IPS DF 6.9 (cell line): ENCODE measurements around the gene B3GALT2.
"Not testable (repeated sequence)": the region's sequence is repeated elsewhere in the genome, so short reads cannot be mapped to it uniquely, and the experiment has no call there.

ENCODE experiments used
- DNase-seq: peaks from one replicate; pipeline ENCODE4 v3.0.0-alpha.2; 2013; ENCODE audit warnings: low read depth, low spot score
- H3K27ac ChIP-seq: one replicate; pipeline ENCODE4 v1.5.1; 2013; ENCODE audit warnings: low read length, control low read depth
- H3K27me3 ChIP-seq: 2 replicates; pipeline ENCODE4 v1.6.1; 2013; ENCODE audit warnings: mild to moderate bottlenecking, low read length; ENCODE audit not compliant: control insufficient read depth, insufficient read depth
- H3K36me3 ChIP-seq: 2 replicates; pipeline ENCODE4 v1.6.1; 2013; ENCODE audit warnings: low read length; ENCODE audit not compliant: control insufficient read depth, insufficient read depth
- H3K4me1 ChIP-seq: 2 replicates; pipeline ENCODE4 v1.6.1; 2013; ENCODE audit warnings: low read length; ENCODE audit not compliant: control insufficient read depth, insufficient read depth
- H3K4me3 ChIP-seq: 2 replicates; pipeline ENCODE4 v1.5.1; 2013; ENCODE audit warnings: mild to moderate bottlenecking, low read length
- H3K9me3 ChIP-seq: 2 replicates; pipeline ENCODE4 v1.6.1; 2013; ENCODE audit warnings: low read length, inconsistent platforms; ENCODE audit not compliant: control insufficient read depth, insufficient read depth
- WGBS: extraction: QIAGEN DNeasy Blood & Tissue Kit; methylation state at CpG from one replicate; pipeline ENCODE4 v1.1.7; 2013; ENCODE audit warnings: mixed read lengths, missing lambda C conversion rate; ENCODE audit not compliant: insufficient read length, insufficient coverage; 5-methylcytosine and 5-hydroxymethylcytosine counted together

The B3GALT2 gene

DNA sequence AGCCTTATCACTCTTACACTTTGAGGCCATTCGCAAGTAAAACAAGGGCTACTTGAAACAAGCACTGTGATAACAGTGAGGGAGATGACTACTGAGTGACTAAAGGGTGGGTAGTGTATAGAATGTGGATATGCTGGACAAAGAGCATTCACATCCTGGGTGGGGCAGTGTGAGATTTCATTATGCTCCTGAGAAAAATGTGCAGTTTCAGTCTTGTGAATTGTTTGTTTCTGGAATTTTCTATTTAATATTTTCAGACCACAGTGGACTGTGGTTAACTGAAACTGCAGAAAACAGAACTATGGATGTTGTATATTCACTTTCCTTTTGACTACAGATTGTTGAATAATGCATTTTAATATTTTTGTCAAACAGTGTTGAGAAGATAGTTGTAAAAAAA lies 25.1 kb upstream of the B3GALT2 start:
- no CpG with 5 or more reads among the region's 1 CpG for WGBS
- H3K36me3 ChIP-seq, result no peaks in the 10 kb centered on the region
- no peak for DNase-seq
- no peaks in the 10 kb centered on the region for H3K27me3 ChIP-seq
- H3K27ac ChIP-seq, result no peak overlapping the region
- H3K9me3 ChIP-seq, result no peaks in the 10 kb centered on the region
- no peaks in the 10 kb centered on the region for H3K4me1 ChIP-seq
- no peak overlapping the region for H3K4me3 ChIP-seq

DNA sequence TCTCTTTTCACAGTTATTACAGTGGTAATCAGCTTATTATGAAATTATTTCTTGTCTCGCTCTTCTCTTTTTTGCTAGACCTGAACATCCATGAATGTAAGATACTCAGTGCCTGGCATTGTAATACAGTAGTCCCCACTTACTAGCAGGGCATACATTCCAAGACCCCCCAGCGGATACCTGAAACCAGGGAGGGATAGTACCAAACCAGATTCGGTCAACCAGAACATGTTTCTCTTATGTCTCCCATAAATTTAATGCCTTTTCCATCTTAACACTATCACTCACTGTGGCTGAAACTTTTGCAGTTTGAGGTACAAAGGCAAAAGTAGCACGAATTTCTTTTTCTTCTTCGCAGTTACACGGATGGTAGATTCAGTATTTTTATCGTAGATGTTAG lies 24.6 kb upstream of the B3GALT2 start:
- no peak overlapping the region for H3K27ac ChIP-seq
- H3K4me1 ChIP-seq, result no peaks in the 10 kb centered on the region
- no CpG with 5 or more reads among the region's 7 CpGs for WGBS
- no peak overlapping the region for H3K4me3 ChIP-seq
- no peaks in the 10 kb centered on the region for H3K27me3 ChIP-seq
- no peaks in the 10 kb centered on the region for H3K9me3 ChIP-seq
- H3K36me3 ChIP-seq, result no peaks in the 10 kb centered on the region
- DNase-seq, result no peak

DNA sequence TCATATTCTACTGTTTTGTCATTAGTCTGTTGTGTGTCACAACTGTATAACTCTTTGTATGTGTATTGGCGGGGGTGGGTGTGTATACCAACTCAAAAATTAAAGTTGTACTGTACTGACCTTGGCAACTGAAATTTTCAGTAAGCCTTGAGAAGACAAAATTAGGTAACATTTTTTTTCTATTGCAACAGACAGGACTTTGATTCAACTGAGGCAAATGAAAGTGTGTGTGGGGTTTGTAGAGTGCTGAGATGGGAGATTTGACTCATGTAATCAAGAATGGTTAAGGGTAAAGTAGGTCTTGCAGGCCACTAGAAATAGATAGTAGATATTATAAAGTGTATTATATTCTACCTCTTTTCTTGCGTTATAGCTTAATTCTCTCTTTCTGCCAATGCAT lies 14.6 kb upstream of the B3GALT2 start:
- H3K36me3 ChIP-seq, result no peaks in the 10 kb centered on the region
- no peaks in the 10 kb centered on the region for H3K27me3 ChIP-seq
- DNase-seq, result no peak
- H3K4me3 ChIP-seq, result no peak overlapping the region
- WGBS, result no CpG with 5 or more reads among the region's 2 CpGs
- H3K27ac ChIP-seq, result no peak overlapping the region
- H3K9me3 ChIP-seq, result no peaks in the 10 kb centered on the region
- H3K4me1 ChIP-seq, result no peaks in the 10 kb centered on the region

DNA sequence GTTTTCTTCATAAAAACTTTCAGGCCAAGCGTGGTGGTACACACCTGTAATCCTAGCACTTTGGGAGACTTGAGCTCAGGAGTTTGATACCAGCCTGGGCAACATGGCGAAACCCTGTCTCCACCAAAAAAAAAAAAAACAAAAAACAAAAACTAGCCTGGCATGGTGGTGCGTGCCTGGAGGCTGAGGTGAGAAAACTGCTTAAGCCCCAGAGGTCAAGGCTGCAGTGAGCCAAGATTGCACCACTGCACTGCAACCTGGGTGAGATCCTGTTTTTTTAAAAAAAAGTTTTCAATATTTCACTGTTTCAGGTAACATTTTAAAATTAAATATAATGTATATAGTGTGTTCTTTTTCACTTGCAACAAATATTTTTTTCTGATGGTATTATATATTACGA lies 13.5 kb upstream of the B3GALT2 start:
- Histone ChIP-seq H3K4me3 (no peak overlapping the region), H3K9me3 (no peaks in the 10 kb centered on the region), H3K36me3 (no peaks in the 10 kb centered on the region), H3K4me1 (no peaks in the 10 kb centered on the region), H3K27me3 (no peaks in the 10 kb centered on the region), H3K27ac (no peak overlapping the region)
- no CpG with 5 or more reads among the region's 4 CpGs for WGBS
- no peak for DNase-seq

DNA sequence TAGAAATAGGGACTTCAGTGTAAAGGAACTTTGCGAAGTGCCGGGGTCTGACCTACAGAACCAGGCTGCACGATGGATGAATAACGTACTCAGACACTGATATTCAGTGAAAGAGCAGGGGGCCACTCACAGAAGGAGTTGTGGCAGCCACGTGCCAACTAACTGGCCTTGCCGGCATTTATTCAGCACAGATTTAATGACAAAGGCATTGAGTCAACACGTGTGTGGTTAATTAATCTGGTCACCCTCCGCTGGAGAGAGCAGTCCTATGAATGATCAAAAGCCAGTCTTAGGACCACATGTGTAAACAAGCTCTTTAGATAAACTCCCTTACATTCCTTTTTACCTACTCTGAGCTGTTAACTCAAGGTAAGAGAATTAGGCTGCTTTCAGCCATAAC lies 6.2 kb upstream of the B3GALT2 start:
- no peaks in the 10 kb centered on the region for H3K4me1 ChIP-seq
- no peak for DNase-seq
- H3K27me3 ChIP-seq, result no peaks in the 10 kb centered on the region
- no peak overlapping the region for H3K27ac ChIP-seq
- no peaks in the 10 kb centered on the region; the same call in 1 of the 2 replicates for H3K36me3 ChIP-seq
- H3K4me3 ChIP-seq, result no peak overlapping the region
- peaks cover 1% of the 10 kb centered on the region; the same call in 1 of the 2 replicates for H3K9me3 ChIP-seq
- no CpG with 5 or more reads among the region's 8 CpGs for WGBS

DNA sequence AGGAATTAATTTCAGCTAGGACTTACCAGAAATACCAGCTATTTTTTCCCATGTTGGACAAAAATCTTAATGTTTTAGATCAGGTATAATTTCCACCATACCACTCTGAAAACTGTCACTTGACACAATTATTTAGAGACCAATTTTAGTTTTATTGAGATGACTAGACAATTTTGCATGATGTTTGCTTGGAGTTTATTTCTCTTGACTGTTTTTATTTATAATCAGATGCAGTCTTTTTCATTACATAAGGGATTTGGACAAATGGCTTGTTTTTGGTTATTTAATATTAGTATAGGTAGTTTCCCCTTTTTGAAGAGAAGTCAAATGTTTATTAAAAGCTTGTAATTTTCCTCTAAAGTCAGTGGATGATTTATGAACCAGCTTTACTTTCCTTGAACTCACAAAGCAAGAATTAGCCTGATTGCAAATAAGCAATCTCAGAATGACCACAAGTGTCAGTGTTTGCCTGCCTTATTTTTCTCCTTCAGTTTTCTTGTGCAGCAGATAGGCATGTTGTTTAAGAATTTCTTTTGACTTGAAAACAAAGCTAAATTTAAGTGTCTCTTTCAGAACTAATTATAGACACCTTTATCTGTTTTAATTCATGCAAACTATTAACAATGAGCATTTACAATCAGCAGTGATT lies 3.8 kb upstream of the B3GALT2 start:
- H3K36me3 ChIP-seq, result no peaks in the 10 kb centered on the region; the same call in 1 of the 2 replicates
- H3K27me3 ChIP-seq, result no peaks in the 10 kb centered on the region
- no peak for DNase-seq
- no peaks in the 10 kb centered on the region for H3K4me1 ChIP-seq
- H3K4me3 ChIP-seq, result no peak overlapping the region
- H3K9me3 ChIP-seq, result peaks cover 1% of the 10 kb centered on the region; the same call in 1 of the 2 replicates
- no peak overlapping the region for H3K27ac ChIP-seq

DNA sequence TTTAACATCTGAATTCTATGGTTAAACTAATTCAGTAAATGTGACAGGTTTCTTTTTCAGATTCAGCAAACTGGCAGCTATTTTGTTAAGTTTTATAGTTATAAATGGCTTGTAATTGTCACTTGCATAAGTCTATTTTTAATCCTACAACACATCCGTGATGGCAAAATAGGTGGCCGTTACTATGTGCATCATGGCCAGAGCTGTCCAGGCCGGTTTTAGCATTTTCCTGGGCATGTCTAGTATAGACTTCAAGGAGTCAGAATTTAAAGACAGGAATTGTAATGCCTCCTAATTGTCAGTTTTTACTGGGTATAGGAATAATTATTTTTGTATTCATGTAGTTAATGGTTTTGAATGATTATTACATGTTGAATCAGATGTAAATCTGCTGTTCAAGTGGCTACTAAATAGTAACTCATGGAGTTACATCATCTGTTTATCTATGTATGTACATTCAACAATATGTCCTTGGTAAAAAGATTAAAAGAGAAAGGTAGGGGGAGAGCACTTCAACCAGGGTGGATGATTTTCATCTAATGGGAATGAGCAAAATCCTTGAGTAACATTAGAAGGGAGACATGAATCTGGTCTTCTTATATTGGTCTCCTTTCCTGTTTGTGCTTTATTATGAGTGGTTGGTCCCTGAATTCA lies 3.2 kb upstream of the B3GALT2 start:
- H3K4me3 ChIP-seq, result no peak overlapping the region
- peaks cover 1% of the 10 kb centered on the region; the same call in 1 of the 2 replicates for H3K9me3 ChIP-seq
- no peak for DNase-seq
- no CpG with 5 or more reads among the region's 3 CpGs for WGBS
- no peak overlapping the region for H3K27ac ChIP-seq
- no peaks in the 10 kb centered on the region; the same call in 1 of the 2 replicates for H3K36me3 ChIP-seq
- H3K4me1 ChIP-seq, result no peaks in the 10 kb centered on the region
- H3K27me3 ChIP-seq, result no peaks in the 10 kb centered on the region

DNA sequence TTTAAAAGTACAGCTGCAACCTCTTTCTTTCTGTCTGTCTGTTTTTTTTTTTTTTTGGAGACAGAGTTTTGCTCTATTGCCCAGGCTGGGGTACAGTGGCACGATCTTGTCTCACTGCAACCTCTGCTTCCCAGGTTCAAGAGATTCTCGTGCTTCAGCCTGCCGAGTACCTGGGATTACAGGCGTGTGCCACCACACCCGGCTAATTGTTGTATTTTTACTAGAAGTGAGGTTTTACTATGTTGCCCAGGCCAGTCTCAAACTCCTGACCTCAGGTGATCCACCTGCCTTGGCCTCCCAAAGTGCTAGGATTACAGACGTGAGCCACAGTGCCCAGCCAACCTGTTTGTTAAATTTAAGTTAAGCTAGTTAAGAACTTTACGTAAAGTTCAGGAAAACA lies 2.5 kb upstream of the B3GALT2 start:
- not testable (repeated sequence) for H3K4me3 ChIP-seq, H3K9me3 ChIP-seq, H3K36me3 ChIP-seq, H3K27ac ChIP-seq, DNase-seq, H3K27me3 ChIP-seq, H3K4me1 ChIP-seq
- whole genome bisulfite sequencing, result no CpG with 5 or more reads among the region's 7 CpGs

DNA sequence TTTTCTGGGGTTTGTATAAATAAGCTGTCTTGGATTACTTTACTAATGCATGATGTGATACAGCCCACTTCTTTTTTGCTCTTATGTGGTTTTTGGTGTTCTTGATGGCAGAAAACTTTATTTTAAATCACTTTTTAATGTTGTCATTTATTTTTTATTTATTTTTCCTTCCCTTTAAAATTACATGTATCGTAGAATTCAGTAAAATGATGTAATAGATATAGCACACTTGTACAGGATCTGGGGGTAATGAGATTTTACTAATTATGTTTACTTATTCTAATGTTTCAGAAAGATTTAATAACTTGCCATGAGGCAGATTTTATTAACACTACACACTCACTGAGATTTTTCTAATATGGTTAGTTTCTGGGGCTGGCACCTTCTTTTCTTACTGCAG lies 701 bp upstream of the B3GALT2 start:
- DNase-seq, result no peak
- WGBS, result no CpG with 5 or more reads among the region's 1 CpG
- Histone ChIP-seq H3K27ac (no peak overlapping the region), H3K9me3 (no peaks in the 10 kb centered on the region), H3K36me3 (no peaks in the 10 kb centered on the region; the same call in 1 of the 2 replicates), H3K4me1 (no peaks in the 10 kb centered on the region), H3K27me3 (no peaks in the 10 kb centered on the region), H3K4me3 (no peak overlapping the region)

DNA sequence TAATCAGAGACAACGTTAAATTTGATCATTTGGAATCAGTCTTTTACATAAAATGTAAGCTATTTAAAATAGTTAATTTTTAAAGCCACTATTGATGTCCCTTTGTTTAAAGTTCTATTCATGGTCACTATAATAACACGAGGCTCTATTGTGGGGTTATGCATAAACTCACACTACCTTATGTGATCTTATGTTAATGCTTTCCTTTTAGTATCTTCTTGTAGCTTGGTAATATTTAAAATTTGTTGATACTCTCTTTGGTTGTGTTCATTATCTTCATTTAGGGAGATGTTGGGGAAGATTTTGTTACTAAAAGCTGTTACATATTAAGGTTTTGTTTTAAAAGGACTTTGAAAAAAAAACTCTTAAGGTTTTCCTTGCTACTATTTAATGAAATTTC lies 1.2 kb downstream of the B3GALT2 start:
- DNase-seq, result no peak
- H3K4me3 ChIP-seq, result no peak overlapping the region
- no CpG with 5 or more reads among the region's 2 CpGs for WGBS
- no peaks in the 10 kb centered on the region for H3K9me3 ChIP-seq
- no peak overlapping the region for H3K27ac ChIP-seq
- no peaks in the 10 kb centered on the region for H3K4me1 ChIP-seq
- H3K36me3 ChIP-seq, result no peaks in the 10 kb centered on the region
- no peaks in the 10 kb centered on the region for H3K27me3 ChIP-seq

DNA sequence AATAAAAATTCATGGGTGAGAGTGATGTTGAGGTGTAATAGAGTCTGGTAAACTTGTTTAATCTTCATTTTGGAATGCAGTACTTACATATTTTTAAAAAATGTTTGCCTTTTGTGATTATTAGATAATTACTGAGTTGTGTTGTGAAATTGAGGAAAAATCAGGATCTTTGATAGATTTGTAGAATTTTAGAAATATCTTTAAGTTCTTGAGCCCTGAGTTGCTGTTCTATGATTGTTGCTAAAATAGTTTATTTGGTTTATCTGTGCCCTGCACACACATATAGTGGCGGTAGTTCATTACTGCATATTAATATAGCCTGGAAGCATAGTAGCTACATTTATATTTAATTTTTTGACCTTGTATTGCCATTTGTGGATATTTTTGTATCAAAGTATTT lies 1.6 kb downstream of the B3GALT2 start:
- Histone ChIP-seq H3K27ac (no peak overlapping the region), H3K4me3 (no peak overlapping the region), H3K4me1 (no peaks in the 10 kb centered on the region), H3K27me3 (no peaks in the 10 kb centered on the region), H3K36me3 (no peaks in the 10 kb centered on the region), H3K9me3 (no peaks in the 10 kb centered on the region)
- no peak for DNase-seq
- WGBS, result no CpG with 5 or more reads among the region's 1 CpG
